Body of pancreas (tissue), 4 donors: Measurements from ENCODE around the gene IQCF6.

Source experiments
- POLR2A ChIP-seq, 3 donors: fragments of 450-650 bp; IDR thresholded peaks; one replicate each; pipeline ENCODE4 v1.6.1; 2016; ENCODE audit warnings: antibody characterized with exemption in 3 of 3, mild to moderate bottlenecking in 2 of 3
- TF ChIP-seq, protein P1 (sequence below), 7 experiments: fragments of 450-650 bp in 4 of 7; fragments of 200-600 bp in 3 of 7; sonication (generic) in 3 of 7; IDR thresholded peaks; one replicate each; pipeline ENCODE4 v1.5.1; 2016 to 2019; ENCODE audit warnings: antibody characterized with exemption in 7 of 7

DNA sequence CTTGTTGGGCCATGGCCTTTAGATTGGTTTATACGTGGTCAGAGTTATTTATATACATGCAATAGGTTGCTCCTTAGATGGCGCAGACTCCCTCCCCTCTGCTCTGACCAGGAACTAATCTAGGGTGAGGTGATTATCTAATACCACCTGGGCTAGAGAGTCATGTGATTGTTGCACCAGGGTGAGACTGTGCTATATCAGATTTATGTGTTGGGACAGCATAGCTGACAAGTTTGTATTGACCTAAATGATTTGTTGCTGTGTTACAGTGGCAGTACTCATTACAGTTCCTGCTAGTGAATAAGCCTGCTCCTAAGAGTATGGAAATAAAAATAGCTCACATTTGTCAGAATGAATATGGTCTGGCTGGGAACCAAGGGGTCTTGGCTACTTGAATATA is 7.2 kb upstream of the IQCF6 start:
- TF ChIP-seq, protein P1, sequence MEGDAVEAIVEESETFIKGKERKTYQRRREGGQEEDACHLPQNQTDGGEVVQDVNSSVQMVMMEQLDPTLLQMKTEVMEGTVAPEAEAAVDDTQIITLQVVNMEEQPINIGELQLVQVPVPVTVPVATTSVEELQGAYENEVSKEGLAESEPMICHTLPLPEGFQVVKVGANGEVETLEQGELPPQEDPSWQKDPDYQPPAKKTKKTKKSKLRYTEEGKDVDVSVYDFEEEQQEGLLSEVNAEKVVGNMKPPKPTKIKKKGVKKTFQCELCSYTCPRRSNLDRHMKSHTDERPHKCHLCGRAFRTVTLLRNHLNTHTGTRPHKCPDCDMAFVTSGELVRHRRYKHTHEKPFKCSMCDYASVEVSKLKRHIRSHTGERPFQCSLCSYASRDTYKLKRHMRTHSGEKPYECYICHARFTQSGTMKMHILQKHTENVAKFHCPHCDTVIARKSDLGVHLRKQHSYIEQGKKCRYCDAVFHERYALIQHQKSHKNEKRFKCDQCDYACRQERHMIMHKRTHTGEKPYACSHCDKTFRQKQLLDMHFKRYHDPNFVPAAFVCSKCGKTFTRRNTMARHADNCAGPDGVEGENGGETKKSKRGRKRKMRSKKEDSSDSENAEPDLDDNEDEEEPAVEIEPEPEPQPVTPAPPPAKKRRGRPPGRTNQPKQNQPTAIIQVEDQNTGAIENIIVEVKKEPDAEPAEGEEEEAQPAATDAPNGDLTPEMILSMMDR (IDR thresholded peaks at IDR 0.05): no peak
- no peak for TF ChIP-seq POLR2A (IDR thresholded peaks at IDR 0.05)
